KMS-11 (cell line): ENCODE data around the gene BMP3.

Source experiments
- H2AFZ ChIP-seq: fragments of 200-600 bp; sonication (generic); 2 replicates; pipeline ENCODE4 v1.6.1; 2016; ENCODE audit warnings: antibody characterized with exemption, mixed run types, low read depth
- H3K27ac ChIP-seq: fragments of 200-600 bp; sonication (generic); 2 replicates; pipeline ENCODE4 v1.6.1; 2016; ENCODE audit warnings: mild to moderate bottlenecking, mixed run types
- H3K27me3 ChIP-seq: fragments of 200-600 bp; sonication (generic); 2 replicates; pipeline ENCODE4 v1.6.1; 2017; ENCODE audit warnings: mild to moderate bottlenecking, low read depth, mixed run types, moderate library complexity; ENCODE audit not compliant: insufficient read depth
- H3K36me3 ChIP-seq: fragments of 200-600 bp; sonication (generic); 2 replicates; pipeline ENCODE4 v1.6.1; 2017; ENCODE audit warnings: mild to moderate bottlenecking, mixed run types; ENCODE audit not compliant: insufficient read depth
- H3K4me1 ChIP-seq: fragments of 200-600 bp; sonication (generic); 2 replicates; pipeline ENCODE4 v1.6.1; 2016; ENCODE audit warnings: mild to moderate bottlenecking, low read depth, mixed run types; ENCODE audit not compliant: poor library complexity, severe bottlenecking
- H3K4me2 ChIP-seq: fragments of 200-600 bp; sonication (generic); 2 replicates; pipeline ENCODE4 v1.7.0; 2016; ENCODE audit warnings: mild to moderate bottlenecking, mixed run types
- H3K4me3 ChIP-seq: fragments of 200-600 bp; sonication (generic); IDR thresholded peaks from 2 replicates; pipeline ENCODE4 v1.6.1; 2017; ENCODE audit warnings: low read depth, low read length, mixed read lengths; ENCODE audit not compliant: insufficient read depth
- H3K79me2 ChIP-seq: fragments of 200-600 bp; sonication (generic); 2 replicates; pipeline ENCODE4 v1.6.1; 2016; ENCODE audit warnings: low read depth, mixed run types; ENCODE audit not compliant: insufficient read depth
- H3K9ac ChIP-seq: fragments of 200-600 bp; sonication (generic); 2 replicates; pipeline ENCODE4 v1.6.1; 2016; ENCODE audit warnings: mild to moderate bottlenecking, mixed run types
- H4K20me1 ChIP-seq: fragments of 200-600 bp; sonication (generic); 2 replicates; pipeline ENCODE4 v1.6.1; 2016; ENCODE audit warnings: mild to moderate bottlenecking, mixed run types; ENCODE audit not compliant: insufficient read depth
- TF ChIP-seq, protein P1 (sequence below): fragments of 200-600 bp; sonication (generic); conservative IDR thresholded peaks from 2 replicates; pipeline ENCODE4 v1.6.1; 2017; ENCODE audit warnings: low read depth, mild to moderate bottlenecking, antibody characterized with exemption, low read length, moderate library complexity, mixed read lengths

The BMP3 gene

DNA sequence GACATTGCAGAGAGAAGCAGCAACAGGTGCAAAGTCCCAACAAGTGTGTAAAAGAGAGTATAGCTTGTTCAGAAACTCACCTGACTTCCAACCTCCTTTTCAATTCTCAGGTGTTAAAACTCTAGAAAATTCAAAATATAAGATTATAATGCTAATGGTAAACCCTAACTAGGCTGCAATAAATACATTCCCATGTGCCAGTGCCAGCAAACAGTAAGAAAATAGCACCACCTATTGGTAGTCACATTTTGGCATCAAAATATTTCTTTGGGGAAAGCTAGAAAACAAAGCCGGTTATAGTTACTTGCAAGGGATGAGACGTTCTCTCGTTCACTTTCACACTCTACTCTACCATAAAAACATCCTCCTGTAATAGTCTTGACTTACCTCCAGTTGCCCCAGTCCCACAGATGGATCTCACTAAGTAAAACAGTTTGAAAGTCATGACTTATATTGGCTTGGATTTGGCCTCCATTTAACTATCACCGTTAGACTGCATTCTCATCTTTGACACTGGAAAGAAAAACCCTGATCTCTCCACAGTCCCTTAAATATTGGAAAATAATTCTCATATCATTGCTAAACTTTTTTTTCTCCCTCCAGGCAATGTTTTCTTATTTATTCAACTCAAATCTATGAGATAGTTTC is 9.6 kb downstream of the BMP3 start:
- H3K9ac ChIP-seq: no peak overlapping the region
- H3K4me2 ChIP-seq: no peak overlapping the region
- no peaks in the 10 kb centered on the region for H3K4me1 ChIP-seq
- no peak overlapping the region for H3K4me3 ChIP-seq
- no peak overlapping the region for H2AFZ ChIP-seq
- H3K36me3 ChIP-seq: no peaks in the 10 kb centered on the region
- H4K20me1 ChIP-seq: no peaks in the 10 kb centered on the region
- H3K79me2 ChIP-seq: no peaks in the 10 kb centered on the region
- no peaks in the 10 kb centered on the region for H3K27me3 ChIP-seq
- H3K27ac ChIP-seq: no peak overlapping the region
- TF ChIP-seq, protein P1, sequence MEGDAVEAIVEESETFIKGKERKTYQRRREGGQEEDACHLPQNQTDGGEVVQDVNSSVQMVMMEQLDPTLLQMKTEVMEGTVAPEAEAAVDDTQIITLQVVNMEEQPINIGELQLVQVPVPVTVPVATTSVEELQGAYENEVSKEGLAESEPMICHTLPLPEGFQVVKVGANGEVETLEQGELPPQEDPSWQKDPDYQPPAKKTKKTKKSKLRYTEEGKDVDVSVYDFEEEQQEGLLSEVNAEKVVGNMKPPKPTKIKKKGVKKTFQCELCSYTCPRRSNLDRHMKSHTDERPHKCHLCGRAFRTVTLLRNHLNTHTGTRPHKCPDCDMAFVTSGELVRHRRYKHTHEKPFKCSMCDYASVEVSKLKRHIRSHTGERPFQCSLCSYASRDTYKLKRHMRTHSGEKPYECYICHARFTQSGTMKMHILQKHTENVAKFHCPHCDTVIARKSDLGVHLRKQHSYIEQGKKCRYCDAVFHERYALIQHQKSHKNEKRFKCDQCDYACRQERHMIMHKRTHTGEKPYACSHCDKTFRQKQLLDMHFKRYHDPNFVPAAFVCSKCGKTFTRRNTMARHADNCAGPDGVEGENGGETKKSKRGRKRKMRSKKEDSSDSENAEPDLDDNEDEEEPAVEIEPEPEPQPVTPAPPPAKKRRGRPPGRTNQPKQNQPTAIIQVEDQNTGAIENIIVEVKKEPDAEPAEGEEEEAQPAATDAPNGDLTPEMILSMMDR: peak; percentile 80

DNA sequence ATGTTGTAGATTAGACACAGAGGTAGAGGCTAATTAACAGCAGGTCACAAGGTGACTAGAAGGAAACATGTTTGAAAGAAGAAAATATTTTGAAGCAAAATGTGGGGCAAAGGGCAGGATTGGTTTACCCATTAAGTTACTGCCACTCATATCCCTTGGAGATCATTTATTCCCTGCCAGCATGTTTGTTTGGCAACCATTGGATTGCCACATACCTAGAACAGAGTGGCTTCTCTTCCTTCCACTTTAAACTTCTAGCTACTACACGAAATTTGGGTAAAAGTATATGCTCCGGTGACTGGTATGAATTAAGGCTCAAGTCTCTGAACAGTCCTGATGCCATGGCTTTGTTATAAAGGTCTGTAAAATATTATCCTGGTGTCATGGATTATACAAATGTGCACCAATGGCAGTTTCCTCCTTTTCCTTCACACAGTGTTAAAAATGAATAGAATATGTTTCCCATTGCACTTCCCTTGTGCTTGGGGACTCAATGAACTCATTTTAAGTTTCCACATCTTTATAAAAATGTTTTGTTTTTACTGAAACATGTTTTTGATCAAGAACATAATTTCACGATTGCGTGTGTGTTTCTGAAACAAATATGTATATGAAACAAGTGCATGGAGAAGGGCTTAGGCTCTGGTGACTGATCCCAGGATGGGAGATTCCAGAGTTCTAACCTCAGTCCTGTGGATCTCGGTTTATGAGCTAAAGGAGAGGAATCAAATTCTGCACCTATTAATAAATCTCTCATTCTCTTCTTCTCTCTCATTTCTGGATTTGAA is 12.3 kb downstream of the BMP3 start:
- Histone ChIP-seq H3K4me2 (no peak overlapping the region), H3K27ac (no peak overlapping the region), H3K9ac (no peak overlapping the region), H3K4me1 (no peaks in the 10 kb centered on the region), H3K27me3 (no peaks in the 10 kb centered on the region; the same call in 1 of the 2 replicates), H4K20me1 (no peaks in the 10 kb centered on the region), H3K79me2 (no peaks in the 10 kb centered on the region), H3K4me3 (no peak overlapping the region), H3K36me3 (no peaks in the 10 kb centered on the region), H2AFZ (no peak overlapping the region)
- TF ChIP-seq, protein P1: no peak

DNA sequence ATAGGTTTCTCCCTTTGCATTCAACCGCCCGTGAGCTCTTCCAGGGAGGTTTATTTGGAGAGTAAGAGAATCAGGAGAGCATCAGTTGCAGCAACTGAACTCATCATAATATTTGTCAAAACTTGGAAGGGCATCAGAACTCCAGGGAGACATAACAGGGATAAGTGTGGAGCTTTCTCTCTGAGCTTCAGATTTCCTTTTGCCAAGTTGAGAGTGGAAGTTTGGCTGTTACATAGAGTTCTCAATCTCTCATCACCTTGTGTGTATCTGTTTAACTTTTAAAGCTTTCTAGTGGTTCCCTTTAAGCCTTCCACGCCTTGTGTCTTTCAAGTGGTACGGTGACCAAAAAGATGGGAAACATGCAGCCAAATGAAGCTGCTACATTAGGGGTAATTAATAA is 18.8 kb downstream of the BMP3 start:
- Histone ChIP-seq H3K9ac (no peak overlapping the region), H3K27me3 (peaks cover 55% of the 10 kb centered on the region), H3K4me2 (no peak overlapping the region), H3K4me1 (peaks cover 19% of the 10 kb centered on the region), H3K36me3 (no peaks in the 10 kb centered on the region), H3K4me3 (no peak overlapping the region), H3K79me2 (no peaks in the 10 kb centered on the region), H2AFZ (no peak overlapping the region), H4K20me1 (no peaks in the 10 kb centered on the region), H3K27ac (no peak overlapping the region)
- TF ChIP-seq, protein P1: no peak

DNA sequence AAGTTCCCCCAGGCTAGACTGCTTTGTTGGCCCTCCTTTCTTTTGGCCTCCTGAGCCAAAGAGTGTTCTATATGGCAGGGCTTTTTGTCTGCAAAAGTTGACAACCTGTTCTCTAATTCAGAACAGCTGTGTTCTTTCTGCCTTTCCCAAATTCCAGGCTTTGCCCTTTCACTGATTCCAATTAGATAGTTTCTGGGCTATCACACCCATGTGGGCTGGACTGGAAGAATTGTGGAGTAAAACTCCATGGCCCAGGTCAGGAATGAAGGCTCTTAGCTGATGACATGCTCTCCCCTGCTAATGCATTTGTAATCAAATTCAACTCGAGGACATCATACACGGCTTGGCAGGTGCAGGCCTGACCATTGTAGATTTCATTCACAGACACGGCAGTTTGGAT is 19.4 kb downstream of the BMP3 start:
- H3K4me2 ChIP-seq: no peak overlapping the region
- TF ChIP-seq, protein P1: no peak
- H4K20me1 ChIP-seq: no peaks in the 10 kb centered on the region
- H3K27me3 ChIP-seq: peaks cover 61% of the 10 kb centered on the region
- H3K27ac ChIP-seq: no peak overlapping the region
- H3K79me2 ChIP-seq: no peaks in the 10 kb centered on the region
- H3K4me1 ChIP-seq: peaks cover 19% of the 10 kb centered on the region
- no peaks in the 10 kb centered on the region for H3K36me3 ChIP-seq
- no peak overlapping the region for H3K4me3 ChIP-seq
- no peak overlapping the region for H2AFZ ChIP-seq
- no peak overlapping the region for H3K9ac ChIP-seq
